CD4-positive, alpha-beta T cell treated with Interleukin-17A for 1 hour (primary cell): ENCODE measurements around the gene ALS2.
"Not testable (repeated sequence)": the region's sequence is repeated elsewhere in the genome, so short reads cannot be mapped to it uniquely, and the experiment has no call there.

Experiments used
- DNase-seq: peaks from one replicate; pipeline ENCODE4 v3.0.0-alpha.2; 2020

The ALS2 gene

DNA sequence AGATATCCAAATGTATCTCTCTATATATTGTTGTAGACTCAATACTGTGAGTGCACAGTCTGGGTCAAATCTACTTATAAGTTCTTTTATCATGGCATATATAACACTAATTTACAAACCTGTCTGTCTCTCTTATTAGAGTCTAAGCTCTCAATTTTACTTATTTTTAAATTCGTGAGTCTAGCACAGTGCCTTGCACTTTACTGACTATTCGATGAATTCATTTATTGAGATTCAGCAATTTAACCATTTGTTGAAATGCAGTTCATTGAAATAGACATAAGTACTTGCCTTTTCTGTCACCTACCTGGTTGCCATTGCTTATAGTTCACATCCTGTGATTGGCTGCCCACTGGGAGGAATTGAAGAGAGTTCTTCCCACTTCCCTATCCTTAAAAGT, 10.3 kb upstream of the ALS2 start:
- no peak for DNase-seq

DNA sequence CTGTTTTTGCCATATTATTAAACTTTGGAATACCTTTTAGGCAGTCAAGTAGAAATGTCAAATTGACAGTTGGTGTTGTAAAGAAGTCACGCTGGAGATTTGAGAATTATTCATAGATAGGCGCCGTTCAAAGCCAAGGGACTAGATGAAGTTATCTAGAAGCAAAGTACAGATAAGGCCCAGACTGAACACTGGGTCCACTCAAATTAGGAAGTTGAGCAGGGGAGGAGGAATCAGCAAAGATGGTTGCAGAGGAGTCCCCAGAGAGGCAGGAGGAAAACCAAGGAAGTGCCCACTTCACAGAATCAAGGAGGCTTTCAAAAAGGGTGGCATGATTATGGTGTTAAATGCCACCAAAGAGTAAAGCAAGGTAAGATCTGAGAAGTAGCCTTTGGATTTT, 9.6 kb upstream of the ALS2 start:
- DNase-seq: no peak

DNA sequence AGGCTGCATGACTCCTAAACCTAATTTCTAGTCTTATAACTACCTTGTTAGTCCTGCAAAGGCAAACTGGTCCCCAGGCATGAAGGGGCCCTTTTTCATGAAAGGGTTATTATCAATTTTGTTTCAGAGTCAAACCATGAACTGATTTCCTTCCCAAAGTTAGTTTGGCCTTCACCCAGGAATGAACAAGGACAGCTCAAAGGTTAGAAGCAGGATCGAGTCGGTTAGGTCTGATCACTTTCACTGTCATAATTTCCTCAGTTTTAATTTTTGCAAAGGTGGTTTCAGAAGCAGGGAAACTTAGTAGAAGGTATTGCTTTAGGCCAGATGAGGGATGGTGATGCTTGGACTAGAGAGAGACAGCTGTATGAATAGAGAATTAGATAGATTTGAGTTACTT, 8.7 kb upstream of the ALS2 start:
- no peak for DNase-seq

DNA sequence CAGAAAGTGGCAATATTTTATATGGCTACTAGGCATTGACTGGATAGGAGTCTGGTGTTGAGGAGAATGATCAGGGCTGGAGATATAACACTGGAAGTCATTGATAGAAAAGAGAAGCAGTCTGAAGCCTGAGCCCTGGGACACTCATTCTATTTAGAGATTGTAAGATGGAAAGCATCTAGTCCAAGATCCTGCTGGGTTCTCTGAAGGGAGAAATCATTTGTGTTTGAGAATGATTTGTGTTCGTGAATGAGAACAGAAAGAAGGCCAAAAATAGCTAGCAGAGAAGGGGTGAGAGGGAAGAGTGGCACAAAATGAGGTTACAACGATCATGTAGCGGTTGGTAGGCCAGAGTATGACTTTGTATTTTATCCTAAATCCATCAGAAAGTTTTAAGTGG, 7.6 kb upstream of the ALS2 start:
- DNase-seq: no peak

DNA sequence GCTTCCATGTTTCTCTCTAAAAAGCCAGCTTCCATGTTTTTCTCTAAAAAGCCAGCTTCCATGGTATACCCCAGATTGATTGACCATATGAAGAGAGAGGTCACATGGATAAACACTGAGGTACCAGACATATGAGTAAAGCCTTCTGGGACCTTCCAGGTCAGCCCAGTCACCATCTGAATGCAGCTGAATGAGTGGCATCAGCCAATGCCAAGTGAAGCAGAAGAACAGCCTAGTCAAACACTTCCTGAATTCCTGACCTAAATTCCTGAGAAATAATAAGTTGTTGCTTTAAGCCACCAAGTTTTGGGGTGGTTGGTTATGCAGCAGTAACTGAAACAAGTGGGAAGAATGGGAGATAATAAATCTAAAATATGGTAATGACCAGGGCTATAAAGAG, 5.7 kb upstream of the ALS2 start:
- DNase-seq: no peak

DNA sequence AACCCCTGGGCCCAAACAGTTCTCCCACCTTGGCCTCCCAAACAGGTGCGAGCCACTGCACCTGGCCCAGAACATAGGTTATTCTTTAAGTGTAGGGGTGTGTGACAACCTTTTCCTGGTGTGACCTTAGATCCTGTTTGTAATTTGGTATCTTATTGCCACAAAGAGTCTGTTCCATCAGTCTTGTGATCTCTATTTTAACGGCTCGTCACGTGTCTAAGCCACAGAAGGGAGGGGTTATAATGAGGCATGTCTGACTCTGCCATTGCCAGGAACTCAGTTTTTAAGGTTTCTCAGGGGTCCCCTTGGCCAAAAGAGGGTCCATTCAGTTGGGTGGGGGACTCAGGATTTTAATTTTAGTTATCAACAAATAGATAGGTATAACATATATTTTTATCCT, 4.4 kb upstream of the ALS2 start:
- DNase-seq: no peak

DNA sequence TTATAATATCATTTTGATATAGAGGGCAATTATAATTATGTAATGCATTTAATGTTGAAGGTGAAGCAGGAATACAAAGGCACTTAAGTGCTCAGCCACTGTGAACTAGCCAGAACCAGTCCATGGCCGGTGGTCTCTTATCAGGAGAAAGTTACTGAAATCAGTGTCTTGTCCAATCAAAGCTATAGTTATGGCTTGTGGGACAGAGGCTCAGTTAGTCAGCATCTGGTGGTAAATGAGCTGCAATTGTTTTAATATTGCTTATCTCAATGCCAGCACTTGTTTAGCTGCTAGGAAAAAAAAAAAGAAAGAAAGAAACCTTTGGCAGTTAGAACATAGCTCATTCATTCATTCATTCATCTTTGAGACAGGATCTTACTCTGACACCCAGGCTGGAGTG, 3.8 kb upstream of the ALS2 start:
- DNase-seq: no peak

DNA sequence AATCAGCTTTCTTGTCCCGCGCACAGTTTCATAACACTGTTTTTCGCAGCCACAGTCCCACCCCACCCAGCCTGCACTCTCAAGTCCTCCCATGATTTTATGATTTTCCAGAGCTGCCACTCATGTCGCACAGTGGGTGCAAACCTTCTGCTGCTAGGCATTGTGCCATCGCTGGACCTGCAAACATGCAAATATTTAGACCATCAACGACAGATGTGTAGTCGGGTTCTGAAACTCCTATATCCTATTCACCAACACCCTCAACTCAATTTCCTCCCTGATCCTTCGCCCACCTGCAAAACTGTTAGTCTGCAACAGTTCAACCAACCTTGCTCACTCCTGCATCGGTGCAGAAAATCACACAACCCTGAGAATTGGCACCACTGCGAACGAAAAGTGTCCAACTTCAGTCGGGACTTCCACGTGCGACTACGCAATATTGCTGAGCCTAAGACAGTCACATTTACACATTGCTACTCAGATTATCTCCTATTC, 871 bp upstream of the ALS2 start:
- DNase-seq: peak; percentile 12

DNA sequence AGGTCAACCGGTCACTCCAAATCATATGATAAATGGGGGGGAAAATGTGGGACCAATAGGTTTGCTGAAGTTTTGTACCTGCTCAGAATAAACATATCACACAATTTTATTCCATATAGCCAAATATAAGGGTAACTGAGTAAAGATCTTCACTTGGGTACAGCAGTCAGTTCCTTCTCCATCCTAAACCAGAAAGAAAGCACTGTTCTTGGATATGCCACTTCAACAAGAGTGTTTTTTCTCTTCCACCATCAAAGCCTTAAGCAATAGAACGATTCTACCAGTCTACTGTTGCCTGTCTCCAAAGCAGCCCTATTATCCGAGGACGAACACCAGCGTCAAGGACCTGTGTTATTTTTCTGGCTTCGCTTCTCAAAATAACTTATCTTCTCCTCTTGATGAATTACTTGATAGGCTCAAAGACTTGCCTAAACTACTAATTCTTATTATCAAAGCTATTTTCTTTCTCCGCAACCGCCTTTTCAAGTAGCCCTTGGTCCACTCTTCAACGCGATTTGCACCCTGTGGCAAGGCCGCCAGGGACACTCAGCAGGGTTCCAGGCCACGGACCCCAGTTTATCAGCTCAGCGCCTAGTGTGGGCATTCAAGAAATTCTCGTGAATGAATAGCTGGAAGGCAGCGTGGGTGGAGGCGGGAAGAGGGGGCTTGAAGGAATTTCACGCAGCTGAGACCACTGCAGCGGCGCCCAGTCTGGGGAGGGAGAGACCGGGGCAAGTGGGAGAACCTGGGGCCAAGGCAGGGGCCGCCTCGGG, 646 bp downstream of the ALS2 start:
- DNase-seq: peak; percentile 5

DNA sequence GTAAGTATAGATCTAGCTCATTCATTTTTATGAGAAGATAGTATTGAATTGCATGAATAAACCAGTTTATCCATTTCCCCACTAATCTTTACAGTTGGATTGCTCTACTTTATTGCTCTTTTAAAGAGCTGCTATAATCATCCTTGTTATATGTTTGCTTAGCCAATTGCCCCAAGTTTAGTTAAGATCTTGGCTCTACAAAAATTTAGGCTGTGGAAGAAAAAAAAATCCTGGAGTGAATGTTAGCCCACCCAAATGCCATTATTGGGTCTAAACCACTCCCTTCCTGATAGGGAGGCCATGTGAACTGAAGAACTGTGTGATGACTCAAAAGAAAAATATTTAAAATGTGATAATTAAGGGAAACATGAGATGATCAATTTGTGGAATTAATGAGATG, 2.9 kb downstream of the ALS2 start:
- no peak for DNase-seq

DNA sequence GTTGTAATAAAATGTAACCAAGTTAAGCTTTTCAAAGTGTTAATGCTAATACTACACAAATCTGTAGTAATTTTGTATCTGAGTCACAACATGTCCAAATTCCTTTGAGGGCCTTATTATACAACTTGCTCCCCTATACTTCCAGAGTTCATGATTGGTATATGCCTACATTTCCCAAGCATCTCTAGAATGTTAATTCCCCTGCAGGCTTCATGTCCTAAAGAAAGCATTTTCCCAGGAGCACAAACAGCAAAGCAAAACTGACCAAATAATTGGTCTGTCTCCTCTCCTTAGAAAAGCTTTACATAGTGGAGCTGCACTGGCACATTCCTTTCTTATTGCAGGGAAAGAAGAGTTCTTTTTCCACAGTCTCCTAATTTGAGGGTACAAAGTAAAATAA, 3.7 kb downstream of the ALS2 start:
- DNase-seq: no peak

DNA sequence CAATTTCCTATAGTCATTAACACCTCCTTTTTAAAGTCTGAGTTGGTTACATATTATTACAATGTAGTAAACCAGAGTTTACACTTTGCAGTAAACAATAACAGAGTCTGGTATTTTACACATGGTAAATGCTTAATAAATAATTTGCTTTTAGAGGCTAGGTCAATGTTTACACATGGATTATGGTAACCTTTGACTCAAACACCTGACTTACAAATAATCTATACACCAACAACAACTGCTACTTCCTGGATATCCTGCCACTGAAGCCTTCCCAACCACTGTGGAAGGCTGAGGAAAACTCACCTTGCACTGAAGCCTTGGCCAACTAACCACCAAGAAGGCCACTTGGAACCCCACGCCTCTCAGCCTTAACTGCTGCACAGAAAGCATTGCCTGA, 5.4 kb downstream of the ALS2 start:
- no peak for DNase-seq

DNA sequence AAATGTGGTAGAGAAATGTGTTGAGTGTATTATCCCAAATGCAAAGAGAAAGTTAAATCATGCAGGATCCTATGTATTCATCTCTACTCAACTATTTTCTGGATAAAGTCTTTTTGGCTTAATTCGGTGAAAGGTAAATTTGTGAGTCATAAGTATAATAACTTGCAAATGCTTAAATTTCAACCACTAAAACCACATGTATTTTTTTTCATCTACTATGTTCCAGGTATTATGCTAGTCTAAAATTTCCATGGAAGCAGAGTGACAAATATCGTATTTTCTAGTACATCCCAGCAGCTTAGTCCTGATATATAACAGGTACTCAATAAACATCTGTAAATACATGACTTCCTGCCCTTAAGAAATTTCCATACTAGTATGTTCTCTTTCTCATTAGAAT, 6.2 kb downstream of the ALS2 start:
- DNase-seq: no peak

DNA sequence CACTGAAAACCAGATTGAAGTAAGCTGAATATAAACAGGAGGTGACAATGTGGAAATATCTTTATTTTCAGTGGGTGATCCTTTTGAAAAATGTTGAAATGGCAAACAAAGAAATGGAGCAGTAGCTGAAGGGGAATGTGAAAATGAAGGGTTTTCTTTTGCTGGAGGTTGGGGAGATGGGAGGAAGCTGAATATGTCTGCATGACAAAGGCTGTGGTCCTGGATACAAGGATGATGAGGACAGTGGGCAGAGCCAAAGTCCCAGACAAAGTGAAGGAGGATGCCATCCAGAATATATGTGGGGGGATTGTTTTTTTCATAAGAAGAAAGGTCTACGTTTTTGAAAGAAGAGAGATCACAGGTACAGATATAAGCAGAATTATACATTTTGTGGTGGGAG, 6.7 kb downstream of the ALS2 start:
- no peak for DNase-seq

DNA sequence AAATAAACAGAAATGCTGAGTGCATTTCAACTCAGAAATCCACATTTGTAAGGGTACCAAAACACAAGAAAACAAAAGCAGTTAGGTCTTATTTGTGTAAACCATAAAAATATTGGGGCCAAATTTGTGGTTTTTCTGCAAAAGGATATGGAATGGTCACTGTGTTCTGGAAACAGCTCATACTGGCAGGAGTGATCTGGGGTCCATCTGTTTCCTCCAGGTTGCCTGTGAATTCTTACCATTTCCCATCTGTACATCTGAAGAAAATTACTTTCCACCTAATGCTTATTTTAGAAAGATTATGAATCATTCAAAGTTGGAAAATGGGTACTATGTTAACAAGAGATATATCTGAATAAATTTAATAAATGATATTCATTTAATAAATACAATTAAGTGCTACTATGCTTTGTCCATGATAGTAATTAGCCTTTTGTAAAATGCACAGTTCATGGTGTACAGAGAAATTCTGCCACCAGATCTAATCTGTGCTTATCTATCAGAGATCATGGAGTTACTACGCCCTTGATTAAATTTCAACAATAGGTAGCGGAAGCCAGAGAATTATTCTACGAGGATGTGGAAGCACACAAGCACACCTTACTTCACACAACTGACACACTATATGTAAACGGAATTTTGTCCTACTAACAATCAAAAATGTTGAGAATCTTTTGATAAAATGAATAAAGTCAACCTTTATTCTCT, 10.9 kb downstream of the ALS2 start:
- DNase-seq: no peak

DNA sequence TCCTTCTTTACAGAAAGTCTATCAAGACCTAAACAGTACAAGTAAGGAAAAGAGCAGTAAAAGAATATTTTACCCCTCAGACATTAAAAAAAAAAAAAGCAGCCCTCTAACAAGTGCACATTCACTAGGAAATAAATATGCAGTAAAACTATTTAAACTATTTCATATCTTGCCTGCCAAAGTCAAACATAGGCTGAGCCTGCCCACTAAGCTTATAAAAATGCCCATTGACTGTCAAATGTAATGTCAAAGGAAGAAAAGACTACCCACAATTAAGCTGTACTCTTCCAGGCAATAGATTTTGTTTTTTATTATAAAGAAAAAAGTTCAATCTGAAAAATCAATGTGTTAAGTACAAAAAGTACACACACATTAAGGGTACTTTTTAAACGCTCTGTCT, 11.8 kb downstream of the ALS2 start:
- DNase-seq: no peak

DNA sequence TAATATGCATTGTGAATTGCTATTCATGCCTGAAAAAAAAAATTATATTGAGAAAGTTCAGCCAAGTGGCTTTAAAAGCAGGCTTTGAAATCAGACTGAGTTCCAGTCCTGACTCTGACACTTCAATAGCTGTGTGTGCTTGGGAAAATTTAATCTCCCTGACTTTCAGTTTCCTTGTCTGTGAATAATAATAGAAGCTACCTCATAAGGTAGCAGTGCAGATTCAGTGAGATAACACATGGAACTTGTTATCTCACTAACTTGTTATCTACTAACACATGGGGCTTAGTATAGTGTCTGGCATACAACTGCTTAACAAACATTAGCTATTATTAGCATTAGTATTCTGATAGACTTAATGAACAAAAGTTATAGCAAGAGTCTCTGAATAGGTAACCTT, 14.9 kb downstream of the ALS2 start:
- no peak for DNase-seq

DNA sequence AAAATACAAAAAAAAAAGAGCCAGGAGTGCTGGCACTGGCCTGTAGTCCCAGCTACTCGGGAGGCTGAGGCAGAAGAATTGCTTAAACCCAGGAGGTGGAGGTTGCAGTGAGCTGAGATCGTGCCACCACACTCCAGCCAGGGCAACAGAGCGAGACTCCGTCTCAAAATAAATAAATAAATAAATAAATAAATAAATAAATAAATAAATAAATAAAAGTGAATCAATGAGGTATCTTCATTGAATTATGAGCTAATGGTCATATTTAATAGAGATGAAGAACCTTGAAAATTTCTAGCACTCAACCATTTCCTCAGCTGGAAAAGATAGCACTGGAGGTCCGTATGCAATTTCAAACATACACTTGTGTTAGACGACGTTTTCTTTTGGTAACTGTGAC, 16.3 kb downstream of the ALS2 start:
- DNase-seq: not testable (repeated sequence)

DNA sequence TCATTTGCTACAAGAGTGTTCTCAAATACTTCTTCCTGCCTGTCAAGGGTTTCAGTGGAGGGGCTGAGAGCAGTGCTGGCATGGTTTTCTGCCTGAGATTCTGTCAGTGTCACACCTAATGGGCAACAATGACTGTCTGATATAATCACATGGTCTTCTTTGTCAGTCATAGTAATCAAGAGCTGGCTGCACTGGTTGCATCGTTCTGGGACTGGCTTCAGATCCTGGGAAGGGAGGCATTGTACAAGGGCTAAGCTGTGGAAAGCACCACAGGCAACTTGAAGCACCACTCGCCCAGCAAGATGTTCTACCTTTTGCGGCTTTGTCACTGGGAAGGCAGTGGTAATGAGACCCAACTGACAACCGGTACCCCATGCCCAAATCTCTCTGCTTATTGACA, 19.6 kb downstream of the ALS2 start:
- no peak for DNase-seq

DNA sequence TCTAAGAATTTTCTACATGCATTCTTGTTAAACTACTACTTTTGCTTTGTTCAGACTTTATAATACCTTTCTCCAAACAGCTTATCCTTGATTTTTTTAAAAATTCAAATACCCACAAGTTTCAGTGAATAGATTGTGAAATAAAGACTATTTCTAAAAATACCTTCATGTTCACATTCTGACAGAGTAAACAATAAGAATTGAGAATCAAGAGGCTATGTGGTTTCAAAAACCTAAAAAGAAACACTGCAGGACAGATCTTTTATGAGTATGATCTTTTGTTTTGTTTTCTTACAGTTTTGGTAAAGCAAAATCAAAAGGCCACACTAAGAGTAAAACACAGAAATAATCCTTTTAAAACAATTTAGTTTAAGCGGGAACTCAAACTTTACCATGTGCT, 21.2 kb downstream of the ALS2 start:
- no peak for DNase-seq

DNA sequence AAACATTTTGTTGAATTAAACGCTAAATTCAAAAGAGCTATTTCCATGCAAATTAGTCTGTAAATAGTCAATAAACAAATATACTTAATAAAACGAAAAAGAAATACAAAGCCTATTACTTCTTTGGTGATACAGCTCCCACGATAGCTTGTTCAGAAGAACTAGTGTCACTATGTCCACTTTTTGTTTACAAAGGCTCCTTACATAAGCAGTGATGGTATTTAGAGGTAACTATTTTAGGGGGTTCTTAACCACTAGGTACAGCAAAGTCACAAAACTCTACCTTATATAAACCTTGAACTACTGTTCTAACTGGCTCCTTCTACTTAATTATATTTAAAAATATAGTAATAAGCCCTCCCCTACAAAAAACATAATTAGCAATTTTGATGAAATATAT, 21.9 kb downstream of the ALS2 start:
- DNase-seq: no peak

DNA sequence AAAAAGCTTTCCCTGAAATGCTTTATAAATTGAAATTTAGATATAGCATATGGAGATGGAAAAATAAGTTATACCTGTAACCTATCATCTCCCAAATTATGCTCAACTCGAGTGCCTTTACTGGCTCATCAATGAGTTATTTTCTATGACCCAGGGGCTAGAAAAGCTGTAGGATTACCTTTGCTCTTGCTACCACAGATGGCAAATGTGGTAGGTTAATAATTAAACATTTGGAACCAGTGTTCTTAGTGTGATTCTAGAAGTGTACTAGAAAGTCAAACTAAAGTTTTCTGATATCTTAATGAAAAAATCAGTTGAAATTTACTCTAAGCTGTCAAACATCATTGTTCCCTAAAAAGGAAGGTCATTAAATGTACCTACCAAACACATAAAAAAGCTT, 22.5 kb downstream of the ALS2 start:
- no peak for DNase-seq

DNA sequence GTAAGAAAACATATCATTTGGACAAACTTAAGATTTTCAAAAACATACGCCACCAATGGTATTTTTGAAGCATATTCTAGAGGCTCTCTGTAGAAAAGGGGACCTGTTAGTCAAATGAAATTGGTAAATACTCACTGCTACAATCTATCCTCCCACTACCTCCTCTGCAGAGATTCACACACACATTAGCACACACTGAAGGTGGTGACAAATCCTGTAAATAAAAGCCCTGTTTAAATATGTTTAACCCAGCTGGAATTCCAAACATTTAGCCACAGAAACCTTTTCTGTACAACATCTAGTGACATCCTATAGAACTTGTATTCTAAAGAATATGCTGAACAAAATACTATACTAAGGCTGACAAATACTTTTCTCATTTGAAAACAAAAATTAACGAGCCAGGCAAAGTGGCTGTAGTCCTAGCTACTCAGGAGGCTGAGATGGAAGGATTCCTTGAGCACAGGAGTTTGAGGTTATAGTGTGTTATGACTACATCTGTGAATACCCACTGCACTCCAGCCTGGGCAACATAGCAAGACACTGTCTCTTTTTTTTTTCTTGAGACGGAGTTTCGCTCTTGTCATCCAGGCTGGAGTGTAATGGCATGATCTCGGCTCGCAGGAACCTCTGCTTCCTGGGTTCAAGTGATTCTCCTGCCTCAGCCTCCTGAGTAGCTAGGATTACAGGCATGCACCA, 25.9 kb downstream of the ALS2 start:
- no peak for DNase-seq

DNA sequence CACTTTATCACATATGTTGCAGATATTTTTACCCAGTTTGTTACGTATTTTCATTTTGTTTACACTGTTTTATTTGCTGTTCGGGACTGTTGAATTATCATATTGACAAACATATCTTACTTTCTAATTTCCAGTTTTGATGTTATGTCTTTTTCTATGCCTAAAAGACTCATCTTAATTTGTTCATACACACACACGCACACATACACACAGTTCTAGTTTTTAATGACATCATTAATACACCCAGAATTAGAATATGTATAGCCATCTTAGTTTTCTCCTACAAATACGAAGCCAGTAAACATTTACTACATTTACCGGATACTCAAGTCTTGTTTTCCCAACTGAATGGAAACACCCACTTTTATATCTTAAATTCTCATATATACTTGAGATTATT, 29.2 kb downstream of the ALS2 start:
- DNase-seq: no peak
